ENCODE results near the gene MMD2. TPM values are rescaled to one million over a fixed set of nuclear protein-coding genes. Genes with fewer than 3 reads are reported as not detected.

MMD2 gene
- total RNA-seq, 2 donors from 2014 or later: not detected

Other genes with a start within 250 kb of the MMD2 start
- 10 to 100 TPM; 27.8 to 29.0 TPM for gene AP5Z1, start 183.6 kb downstream of the MMD2 start, total RNA-seq
- under 1 TPM; 0.19 to 0.24 TPM for gene PAPOLB, start 97.2 kb downstream of the MMD2 start, total RNA-seq
- 1 to 10 TPM; 4.3 to 5.0 TPM for gene RADIL, start 75.5 kb downstream of the MMD2 start, total RNA-seq
- 10 to 100 TPM; 10.9 to 12.6 TPM for gene RBAK, start 86.7 kb upstream of the MMD2 start, total RNA-seq
- gene WIPI2, start 231.0 kb upstream of the MMD2 start, total RNA-seq: 10 to 100 TPM; 37.2 to 38.7 TPM